ENCODE measurements around the gene CMTM1. TPM values are rescaled to one million over a fixed set of nuclear protein-coding genes. Genes with fewer than 3 reads are reported as not detected.
A peak's percentile ranks its signal among the peaks of the same experiment; 100 is the strongest.

CMTM1 gene
- total RNA-seq, 1 experiment from 2014 or later, result 2.6 TPM

- Mint-ChIP-seq H3K9me3 (no peaks in the 10 kb centered on the region), H3K4me3 (no peak overlapping the region), H3K36me3 (ENCODE audit: insufficient read depth in 1 of 3, low read depth in 3 of 3) (no peaks in the 10 kb centered on the region; a peak in 1 of 7 replicates), H3K27ac (peak overlapping the region in 1 of 3 experiments; percentile 87; a peak in 1 of 7 replicates), H3K4me1 (peaks cover 2% of the 10 kb centered on the region in 2 experiments), H3K27me3 (ENCODE audit: low read depth) (no peaks in the 10 kb centered on the region)
- DNase-seq, result no peak
- no peak overlapping the region for H2BK12ac ChIP-seq (ENCODE audit: insufficient read length, low read depth, low read length)
- no peaks in the 10 kb centered on the region for H4K20me1 ChIP-seq (ENCODE audit: control insufficient read depth, insufficient read depth, insufficient read length)
- no CpG with 5 or more reads among the region's 4 CpGs for WGBS (ENCODE audit: extremely low coverage, insufficient read length, low lambda C conversion rate)
- no peak overlapping the region for H3K9ac ChIP-seq (ENCODE audit: extremely low read depth, insufficient read length, low read length)
- no peak overlapping the region for H3K27ac ChIP-seq (ENCODE audit: insufficient read length, low read depth, low read length)
- H3K23me2 ChIP-seq (ENCODE audit: insufficient read length, low read depth, low read length, poor library complexity, severe bottlenecking), result no peaks in the 10 kb centered on the region
- H3K4me2 ChIP-seq (ENCODE audit: insufficient read depth, insufficient read length, low read length), result no peak overlapping the region
- no peak overlapping the region for H2BK15ac ChIP-seq (ENCODE audit: low read depth, low read length)
- H2AFZ ChIP-seq (ENCODE audit: low read length), result no peak overlapping the region
- no peak overlapping the region for H3T11ph ChIP-seq (ENCODE audit: low read length)
- no peak overlapping the region for H3K18ac ChIP-seq (ENCODE audit: insufficient read length, low read depth, low read length)
- H3K14ac ChIP-seq (ENCODE audit: insufficient read depth, low read length), result no peak overlapping the region; the same call in 1 of the 2 replicates
- no peaks in the 10 kb centered on the region for H3K4me1 ChIP-seq (ENCODE audit: insufficient read depth, low read length)
- H2BK20ac ChIP-seq (ENCODE audit: low read depth, low read length, poor library complexity, severe bottlenecking), result no peak overlapping the region
- no peak overlapping the region for H3K4ac ChIP-seq (ENCODE audit: low read depth, low read length)
- no peaks in the 10 kb centered on the region for H3K27me3 ChIP-seq (ENCODE audit: insufficient read depth, low read length)
- H2AK5ac ChIP-seq (ENCODE audit: insufficient read length, low read length), result no peak overlapping the region
- H3K79me2 ChIP-seq (ENCODE audit: insufficient read depth, low read length), result no peaks in the 10 kb centered on the region
- H4K5ac ChIP-seq (ENCODE audit: insufficient read length, low read depth, low read length), result no peak overlapping the region
- H3K9me3 ChIP-seq (ENCODE audit: control insufficient read depth, low read depth, low read length), result no peaks in the 10 kb centered on the region
- no peak overlapping the region for H4K91ac ChIP-seq (ENCODE audit: insufficient read length, low read depth, low read length)
- no peak overlapping the region for H4K8ac ChIP-seq (replicated peaks; ENCODE audit: insufficient read length, low read depth, low read length)
- TF ChIP-seq CTCF (conservative IDR thresholded peaks at IDR 0.05), result peak; percentile 40; the same call in 2 of the 3 replicates
- no peak overlapping the region for H2BK120ac ChIP-seq (ENCODE audit: low read depth, low read length, poor library complexity, severe bottlenecking)
- no peaks in the 10 kb centered on the region for H3K79me1 ChIP-seq (ENCODE audit: insufficient read depth, low read depth, low read length, poor library complexity, severe bottlenecking)
- no peak overlapping the region for H3K56ac ChIP-seq (ENCODE audit: insufficient read length, low read depth, low read length)
- no peak overlapping the region for H2BK5ac ChIP-seq (ENCODE audit: insufficient read length, low read length)
- H3K23ac ChIP-seq (ENCODE audit: insufficient read length, low read depth, low read length), result no peak overlapping the region
These were observed 29.7 kb upstream of the CMTM1 start for GRCh38 chr16:66536525-66536924.

Measured in H9 (cell line).